Activated CD4-positive, alpha-beta T cell treated with anti-CD3 and anti-CD28 coated beads for 4 hours (primary cell): ENCODE measurements around the gene AGAP1.
A peak's percentile ranks its signal among the peaks of the same experiment; 100 is the strongest.

Experiments
- DNase-seq, 2 donors: peaks; one replicate each; pipeline ENCODE4 v3.0.0-alpha.2; 2020

AGAP1 gene

GRCh38 chr2:235723371-235723770 lies 229.5 kb downstream of the AGAP1 start:
- DNase-seq, result no peak

DNA sequence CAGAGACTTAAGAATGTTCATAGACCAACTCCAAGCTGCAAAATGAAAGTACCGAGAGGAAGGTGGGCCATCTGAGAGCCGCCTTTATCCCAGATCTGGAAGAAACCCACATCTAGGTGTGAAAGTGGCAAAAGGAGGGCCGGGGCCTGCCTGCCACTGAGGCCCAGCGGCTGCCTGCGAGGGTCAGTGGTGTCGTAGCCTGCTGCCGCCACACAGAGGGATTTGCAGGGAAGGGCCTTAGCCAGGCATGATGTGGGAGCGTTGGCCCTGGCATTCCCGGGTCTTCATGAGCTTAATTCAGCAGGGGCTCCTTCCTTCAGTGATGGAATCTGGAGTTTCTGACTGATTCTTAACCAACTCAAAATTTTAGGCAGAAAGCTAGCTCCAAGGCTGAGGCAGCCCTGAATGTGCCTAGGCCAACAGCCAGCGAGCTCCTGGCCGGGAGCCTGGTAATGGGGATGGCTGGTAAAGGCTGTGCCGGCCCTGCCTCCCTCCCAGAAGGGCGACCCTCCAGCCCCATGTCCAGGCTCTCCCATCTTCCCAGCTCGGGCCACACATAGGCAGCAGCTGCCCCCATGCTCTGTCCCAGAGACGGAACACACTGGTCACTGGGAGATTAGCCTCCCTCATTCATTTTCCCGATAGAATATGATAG lies 230.1 kb downstream of the AGAP1 start:
- no peak for DNase-seq

- no peak for DNase-seq
Observed at GRCh38 chr2:235725016-235725489, 231.2 kb downstream of the AGAP1 start.

DNA sequence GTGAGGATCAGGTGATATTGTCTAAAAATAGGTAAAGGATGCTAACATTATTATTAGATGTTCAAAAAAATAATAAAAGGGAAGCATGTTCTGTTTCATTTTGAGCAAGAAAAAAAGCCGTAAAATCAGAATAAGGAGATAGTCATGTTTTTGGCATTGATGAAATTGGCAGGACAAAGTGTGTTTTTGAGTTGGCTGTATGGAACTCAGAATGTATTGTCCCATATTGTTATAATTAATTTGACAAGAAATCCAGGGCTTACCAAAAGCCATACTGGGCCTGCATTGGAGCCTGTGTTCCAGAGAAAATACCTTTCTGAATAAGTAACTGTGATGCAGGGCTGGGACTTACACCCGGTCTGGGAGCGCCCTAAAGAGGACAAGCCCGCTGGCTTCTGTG lies 232.0 kb downstream of the AGAP1 start:
- DNase-seq, result no peak

- DNase-seq, result no peak
Observed at GRCh38 chr2:235726554-235726953, 232.7 kb downstream of the AGAP1 start.

GRCh38 chr2:235727174-235727573 lies 233.3 kb downstream of the AGAP1 start:
- no peak for DNase-seq

GRCh38 chr2:235727891-235728799 lies 234.3 kb downstream of the AGAP1 start:
- no peak for DNase-seq

DNA sequence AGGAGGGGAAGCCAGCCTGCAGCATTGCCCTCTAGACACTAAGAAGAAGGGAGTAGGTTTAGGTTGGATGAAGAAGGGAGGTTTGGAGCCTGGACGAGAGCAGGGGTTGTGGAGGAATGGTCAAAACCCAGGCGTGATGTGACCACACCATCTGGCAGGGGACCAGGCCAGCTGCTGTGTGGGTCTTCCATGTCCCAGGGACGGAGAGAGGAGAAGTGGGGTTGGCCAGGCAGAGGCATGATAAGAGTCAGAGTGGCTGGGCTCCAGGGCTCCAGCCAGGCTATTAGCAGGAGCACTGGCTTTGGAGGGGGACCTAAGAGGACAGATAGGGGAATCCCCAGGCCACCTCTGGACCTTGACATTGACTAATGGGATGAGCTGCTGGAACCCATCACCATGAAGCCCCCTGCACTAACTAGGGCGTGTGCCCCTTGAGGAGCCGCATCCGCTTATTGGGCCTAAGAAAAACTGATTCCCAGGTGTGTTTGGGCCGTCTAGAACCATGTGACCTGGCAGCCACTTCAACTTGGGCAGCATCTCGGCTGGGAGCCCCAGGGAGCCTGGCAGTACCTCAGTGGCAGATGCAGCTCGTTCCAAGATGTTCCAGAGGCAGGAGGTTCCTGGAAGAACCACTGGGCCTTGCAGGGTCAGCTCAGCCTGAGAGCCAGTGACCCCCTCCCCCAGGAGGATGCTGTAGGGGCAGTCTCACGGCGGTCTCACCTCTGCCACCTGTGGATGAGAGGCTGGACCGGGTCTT lies 235.1 kb downstream of the AGAP1 start:
- DNase-seq, result no peak

GRCh38 chr2:235729557-235729947 lies 235.7 kb downstream of the AGAP1 start:
- no peak for DNase-seq

DNA sequence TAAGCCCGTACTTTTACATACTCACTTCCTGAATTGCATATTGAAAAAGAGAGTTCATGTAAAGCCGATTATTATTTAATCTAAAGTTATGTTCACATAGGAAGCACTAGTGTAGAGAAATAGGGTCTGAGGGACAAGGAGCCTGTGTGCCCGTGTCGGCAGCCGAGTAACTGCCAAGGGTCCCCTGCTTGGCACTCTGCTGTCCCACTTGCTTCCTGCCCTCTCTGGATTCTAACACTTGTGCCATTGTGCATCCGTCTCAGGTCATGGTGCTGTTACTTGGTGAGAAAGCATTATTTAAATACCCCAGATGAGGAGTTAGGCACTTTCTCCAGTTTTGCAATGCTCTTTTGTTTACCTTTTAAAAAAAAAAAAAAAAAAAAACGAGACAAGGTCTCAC lies 236.3 kb downstream of the AGAP1 start:
- DNase-seq, result no peak

DNA sequence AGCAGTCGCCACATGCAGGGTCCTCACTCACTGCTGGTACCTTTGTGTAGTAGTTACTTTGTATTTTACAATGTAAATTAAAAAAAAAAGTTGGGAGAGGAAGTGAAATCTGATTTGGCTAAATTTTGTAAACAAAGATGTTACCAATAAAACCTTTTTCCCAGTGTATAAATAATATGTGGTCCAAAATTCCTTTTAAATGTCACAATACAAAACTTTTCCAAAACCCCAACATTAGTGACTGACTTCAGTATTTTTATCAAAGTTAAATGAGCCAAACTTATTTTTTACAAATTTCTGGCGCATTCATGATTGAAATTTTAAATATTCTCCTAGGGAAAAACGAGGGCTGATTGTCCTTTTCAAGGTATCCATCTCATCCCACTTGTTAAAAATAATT lies 239.9 kb downstream of the AGAP1 start:
- DNase-seq, result no peak

- DNase-seq, result no peak
Observed at GRCh38 chr2:235734168-235734567, 240.3 kb downstream of the AGAP1 start.

DNA sequence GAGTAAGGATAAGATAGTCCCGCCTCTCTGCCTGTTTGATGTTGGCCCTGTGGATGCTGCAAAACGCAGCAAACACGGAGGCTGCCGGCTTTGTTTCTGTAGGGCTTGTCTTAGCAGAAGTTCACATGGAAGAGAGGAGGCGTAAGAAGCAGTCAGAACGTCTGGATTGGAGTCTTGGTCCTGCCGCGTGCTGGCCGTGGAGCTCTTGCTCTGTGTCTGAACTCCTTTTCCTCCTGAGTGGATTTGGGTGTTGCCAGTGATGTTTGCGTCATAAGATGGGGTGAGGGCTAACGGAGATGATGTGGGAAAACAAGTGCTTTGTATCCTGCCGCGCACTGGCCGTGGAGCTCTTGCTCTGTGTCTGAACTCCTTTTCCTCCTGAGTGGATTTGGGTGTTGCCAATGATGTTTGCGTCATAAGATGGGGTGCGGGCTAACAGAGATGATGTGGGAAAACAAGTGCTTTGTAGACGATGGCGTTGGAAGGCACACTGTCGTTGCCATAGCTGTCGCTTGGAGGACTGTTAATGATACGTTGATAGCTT lies 240.9 kb downstream of the AGAP1 start:
- DNase-seq, result no peak

DNA sequence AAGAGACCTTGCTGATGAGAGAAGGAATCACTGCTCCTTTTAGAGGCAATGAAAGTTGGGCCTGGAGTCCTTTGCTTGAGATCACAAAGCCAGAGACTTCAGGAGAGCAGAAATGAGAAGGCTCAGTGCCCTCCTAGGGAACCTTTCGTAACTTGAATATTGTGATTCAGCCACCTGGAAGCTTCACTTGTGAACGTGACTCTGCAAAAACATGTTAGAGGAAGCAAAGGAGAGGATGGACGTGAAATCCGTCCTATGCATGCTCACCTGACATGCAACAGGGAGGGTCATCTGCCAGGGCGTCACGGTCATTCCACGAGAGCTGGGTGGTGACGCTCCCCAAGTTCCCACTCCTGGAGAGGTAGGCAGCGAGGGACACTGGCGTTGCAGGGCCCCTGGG lies 243.6 kb downstream of the AGAP1 start:
- DNase-seq, result no peak

DNA sequence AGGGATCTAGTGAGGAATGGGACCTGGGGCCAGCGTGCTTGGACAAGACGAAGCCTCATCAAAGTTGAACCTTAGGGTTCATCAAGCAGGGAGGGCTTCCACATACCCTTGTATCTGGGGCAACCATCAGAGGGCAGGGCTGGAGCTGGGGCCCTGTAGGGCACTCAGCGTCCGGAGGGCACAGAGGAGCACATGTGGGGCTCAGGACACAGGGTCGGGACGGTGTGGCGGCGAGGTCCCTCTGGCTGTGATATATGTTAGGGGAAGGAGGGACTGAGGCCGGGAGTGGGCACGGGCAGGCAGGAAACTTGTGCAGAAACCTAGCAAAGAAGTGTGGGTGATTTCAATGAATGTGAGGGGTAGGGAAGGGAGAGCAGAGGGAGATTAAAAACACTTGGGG lies 244.0 kb downstream of the AGAP1 start:
- DNase-seq, result no peak

GRCh38 chr2:235739704-235740415 lies 246.0 kb downstream of the AGAP1 start:
- DNase-seq, result no peak

GRCh38 chr2:235740821-235741220 lies 247.0 kb downstream of the AGAP1 start:
- no peak for DNase-seq

DNA sequence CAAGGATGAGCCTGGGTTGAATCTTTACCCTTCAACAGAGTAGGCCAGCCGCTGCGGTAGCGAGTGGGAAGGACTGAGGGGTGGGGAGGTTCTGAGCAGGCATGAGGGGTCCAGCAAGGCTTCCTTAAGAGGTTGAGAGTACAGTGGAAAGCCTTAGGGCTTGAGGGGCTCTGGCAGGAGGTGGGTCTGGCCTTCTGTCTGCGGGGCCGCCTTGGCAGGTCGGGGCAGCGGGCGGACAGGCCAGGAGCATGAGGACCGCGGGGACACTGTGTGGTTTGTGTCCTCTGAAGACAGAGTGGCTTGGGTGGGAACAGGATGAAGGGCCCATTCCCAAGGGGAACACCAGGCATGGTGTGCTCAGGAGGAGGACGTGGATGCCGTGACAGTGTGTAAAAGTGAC lies 250.3 kb downstream of the AGAP1 start:
- no peak for DNase-seq

DNA sequence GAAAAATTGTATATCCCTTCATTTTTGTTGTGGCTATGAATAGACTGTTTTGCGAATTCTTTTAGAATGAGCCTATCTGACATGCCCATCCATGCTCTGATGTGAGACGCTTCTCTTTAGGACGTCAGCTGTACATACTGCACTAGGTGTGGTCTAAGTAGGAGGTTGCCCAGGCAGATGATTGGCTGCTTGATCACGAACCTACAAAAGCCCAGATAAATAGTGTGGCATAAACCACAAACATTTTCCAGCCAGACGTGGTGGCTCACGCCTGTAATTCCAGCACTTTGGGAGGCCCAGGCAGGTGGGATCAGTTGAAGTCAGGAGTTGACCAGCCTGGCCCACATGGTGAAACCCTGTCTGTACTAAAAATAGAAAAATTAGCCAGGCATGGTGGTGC lies 251.8 kb downstream of the AGAP1 start:
- no peak for DNase-seq

DNA sequence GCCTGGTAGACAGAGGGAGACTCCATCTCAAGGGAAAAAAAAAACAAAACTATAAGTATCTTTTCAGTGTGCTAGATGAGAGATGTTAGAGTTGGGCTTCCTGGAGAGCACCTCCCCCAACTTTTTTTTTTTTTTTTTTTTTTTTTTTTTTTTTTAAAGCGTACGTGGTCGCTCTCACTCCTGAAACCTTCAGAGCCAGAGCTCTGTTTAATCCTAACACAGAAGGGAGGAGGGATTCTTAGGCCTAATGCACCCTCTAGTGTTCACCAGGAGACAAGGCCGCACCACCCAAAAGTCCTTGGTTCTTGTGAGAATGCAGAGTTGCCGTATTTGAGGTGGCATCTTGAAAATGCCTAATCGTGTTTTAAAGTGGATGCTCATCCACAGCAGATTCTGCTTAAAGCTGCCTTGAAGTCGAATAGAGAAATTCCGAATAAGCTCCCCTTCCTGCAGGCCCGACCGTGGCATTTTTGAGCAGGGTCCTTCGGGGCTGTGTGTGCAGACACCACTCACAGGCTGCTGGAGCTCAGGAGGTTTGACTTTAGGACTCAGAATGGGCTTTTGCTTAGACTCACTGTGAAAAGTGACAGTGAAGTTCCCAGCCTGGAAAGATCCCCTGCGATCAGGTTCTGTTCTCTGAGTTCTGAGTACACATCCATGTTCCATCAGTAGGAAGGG lies 252.6 kb downstream of the AGAP1 start:
- peak in 1 of 2 donors; percentile 11 for DNase-seq

DNA sequence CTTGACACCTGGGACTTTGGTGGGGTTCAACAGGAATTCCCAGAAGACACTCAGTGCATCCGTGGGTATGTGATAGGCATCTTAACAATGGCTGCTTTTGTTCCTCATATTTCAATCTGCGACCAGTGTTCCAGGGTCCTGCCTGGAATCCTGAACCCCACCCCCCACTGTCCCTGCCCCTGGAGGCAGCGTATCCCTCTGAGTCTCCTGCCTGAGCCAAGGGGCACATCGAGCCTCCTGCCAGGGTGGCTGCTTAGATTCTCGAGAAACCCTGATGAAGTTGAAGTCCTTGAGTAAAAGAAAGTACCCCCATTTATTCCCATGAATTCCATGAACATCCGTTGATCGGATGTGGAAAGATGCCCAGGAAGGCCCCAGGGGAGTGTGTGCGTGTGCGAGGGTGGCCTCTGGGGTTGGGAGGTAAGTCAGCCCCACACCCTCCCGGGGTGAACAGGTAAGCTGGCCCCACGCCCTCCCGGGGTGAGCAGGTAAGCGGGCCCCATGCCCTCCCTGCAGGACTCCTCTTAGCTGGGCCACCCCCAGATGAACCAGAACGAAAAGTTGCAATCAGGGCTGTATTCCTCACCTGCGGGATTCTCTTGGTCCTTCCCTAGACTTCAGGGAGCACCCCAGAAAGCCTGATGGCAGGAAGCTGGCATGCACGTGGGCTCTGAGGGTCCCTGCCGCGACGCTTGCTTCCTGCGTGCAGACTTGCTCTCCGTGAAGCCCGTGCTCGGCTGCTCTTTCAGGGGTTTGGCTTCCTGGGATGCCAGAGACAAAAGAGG lies 253.3 kb downstream of the AGAP1 start:
- DNase-seq, result no peak
